ENCODE data around the gene HMBS.

DNA sequence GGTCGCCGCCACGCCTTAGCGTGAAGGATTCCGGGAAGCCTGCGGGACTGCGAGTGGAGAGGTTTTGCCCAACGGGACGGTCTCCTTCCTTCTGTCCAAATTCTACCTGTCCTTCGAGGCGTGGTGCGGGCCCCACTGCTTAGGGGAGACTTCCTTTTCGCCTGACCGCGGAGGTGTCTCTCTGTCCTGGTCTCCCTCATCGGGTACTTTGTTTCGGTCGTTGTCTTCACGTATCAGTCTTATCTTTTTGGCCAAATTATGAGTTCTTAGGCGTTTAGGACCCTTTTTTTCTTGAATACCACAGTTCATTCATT is 37.1 kb downstream of the HMBS start:
- no peak for TF ChIP-seq CTCF (IDR thresholded peaks at IDR 0.05)
- no peak for TF ChIP-seq POLR2AphosphoS5 (IDR thresholded peaks at IDR 0.05; ENCODE audit: low read depth, low read length)
- no peak for TF ChIP-seq REST (IDR thresholded peaks at IDR 0.05; ENCODE audit: insufficient read depth in 1 of 2, low read depth in 2 of 2, low read length in 1 of 2)
